HCT116 (cell line): ENCODE measurements around the gene GPRIN2. TPM values are rescaled to one million over a fixed set of nuclear protein-coding genes. Genes with fewer than 3 reads are reported as not detected.

Source experiments
- ATAC-seq: fragments of 200-7000 bp; cut with Tn5 transposase; 2 replicates; pipeline ENCODE4 v1.9.1; 2020; ENCODE audit warnings: mild to moderate bottlenecking, moderate library complexity
- BruUV-seq: library from RNA; stranded (reverse); fragments of 400-500 nt; replicated peaks from 2 replicates; lab custom pipeline; 2021; lab: Mats Ljungman, UMichigan
- CTCF ChIA-PET: fragments of 300-600 bp; sonication (Branson Sonifier 250); formaldehyde crosslinking; loops from one replicate; lab custom pipeline; 2021; ENCODE audit warnings: antibody characterized with exemption; lab: Charles Lee
- POLR2A ChIA-PET: fragments of 300-600, 350-600 bp; sonication (Branson Sonifier 250); formaldehyde crosslinking; loops from one replicate; lab custom pipeline; 2021; ENCODE audit warnings: antibody characterized with exemption; lab: Charles Lee
- RAD21 ChIA-PET, 2 experiments: fragments of 300-600 bp; sonication (Branson Sonifier 250); formaldehyde crosslinking; loops; one replicate each; lab custom pipeline; 2023; ENCODE audit warnings: low total read pairs in 2 of 2; ENCODE audit not compliant: uncharacterized antibody in 2 of 2, unreplicated experiment in 2 of 2, low non-redundant PET in 1 of 2; lab: Charles Lee
- DNase-seq: peaks from one replicate; pipeline ENCODE4 v3.0.0-alpha.2; 2010; ENCODE audit warnings: low read depth, low spot score
- H2AFZ ChIP-seq: fragments of 200-600 bp; shearing (Covaris generic), sonication (generic); 2 replicates; pipeline ENCODE4 v1.6.1; 2017; ENCODE audit warnings: low read depth, mixed run types, mixed read lengths, antibody characterized with exemption, low read length; ENCODE audit not compliant: poor library complexity, severe bottlenecking
- H3K27ac ChIP-seq: 2 replicates; pipeline ENCODE4 v1.5.1; 2012; ENCODE audit warnings: low read depth, low read length
- H3K27me3 ChIP-seq: fragments of 200-600 bp; sonication (generic); 2 replicates; pipeline ENCODE4 v1.6.1; 2016; ENCODE audit warnings: mixed run types, low read length, mixed read lengths; ENCODE audit not compliant: insufficient read depth
- H3K36me3 ChIP-seq, 2 experiments: fragments of 200-500 bp in 1 of 2; fragments of 200-600 bp in 1 of 2; sonication (Bioruptor generic) in 1 of 2; sonication (generic) in 1 of 2; 2 replicates each; pipeline versions ENCODE4 v1.5.1 to v1.6.1; 2014 to 2016; ENCODE audit warnings: low read length in 2 of 2, inconsistent platforms in 1 of 2, mixed read lengths in 1 of 2, mixed run types in 1 of 2; ENCODE audit not compliant: insufficient read depth in 2 of 2, control insufficient read depth in 1 of 2
- H3K4me1 ChIP-seq, 2 experiments: fragments of 200-600 bp in 1 of 2; sonication (generic) in 1 of 2; 2 replicates each; pipeline versions ENCODE4 v1.5.1 to v1.6.1; 2012 to 2017; ENCODE audit warnings: low read length in 2 of 2, inconsistent platforms in 1 of 2, mild to moderate bottlenecking in 1 of 2, mixed read lengths in 1 of 2, mixed run types in 1 of 2, moderate library complexity in 1 of 2; ENCODE audit not compliant: insufficient read depth in 2 of 2, control insufficient read depth in 1 of 2
- H3K4me2 ChIP-seq: fragments of 200-600 bp; sonication (generic); 2 replicates; pipeline ENCODE4 v1.6.1; 2017; ENCODE audit warnings: mixed run types, low read length, mixed read lengths
- H3K4me3 ChIP-seq, 2 experiments: fragments of 200-600 bp in 1 of 2; sonication (generic) in 1 of 2; replicated peaks in 1 of 2; 2 replicates each; pipeline ENCODE4 v1.5.1; 2011 to 2016; ENCODE audit warnings: low read length in 2 of 2, control low read depth in 1 of 2, low read depth in 1 of 2, mild to moderate bottlenecking in 1 of 2, mixed read lengths in 1 of 2, mixed run types in 1 of 2
- H3K79me2 ChIP-seq: fragments of 200-600 bp; sonication (generic); 2 replicates; pipeline ENCODE4 v1.6.1; 2017; ENCODE audit warnings: mild to moderate bottlenecking, mixed run types, low read length, moderate library complexity, mixed read lengths; ENCODE audit not compliant: insufficient read depth
- H3K9ac ChIP-seq: fragments of 200-600 bp; sonication (generic); 2 replicates; pipeline ENCODE4 v1.6.1; 2016; ENCODE audit warnings: low read length, mixed read lengths
- H3K9me2 ChIP-seq: fragments of 200-600 bp; sonication (generic), shearing (Covaris generic); 2 replicates; pipeline ENCODE4 v1.6.1; 2017; ENCODE audit warnings: mixed run types, mild to moderate bottlenecking, moderate library complexity; ENCODE audit not compliant: insufficient read depth
- H3K9me3 ChIP-seq, 2 experiments: fragments of 200-500 bp in 1 of 2; fragments of 200-600 bp in 1 of 2; sonication (Bioruptor generic) in 1 of 2; sonication (generic) in 1 of 2; 2 replicates each; pipeline ENCODE4 v1.6.1; 2014 to 2017; ENCODE audit warnings: low read length in 2 of 2, mixed read lengths in 2 of 2, inconsistent platforms in 1 of 2, low read depth in 1 of 2, mild to moderate bottlenecking in 1 of 2, mixed run types in 1 of 2, moderate library complexity in 1 of 2; ENCODE audit not compliant: control insufficient read depth in 1 of 2, insufficient read depth in 1 of 2
- H4K20me1 ChIP-seq: fragments of 200-600 bp; sonication (generic), shearing (Covaris generic); 2 replicates; pipeline ENCODE4 v1.6.1; 2017; ENCODE audit warnings: mixed run types, mild to moderate bottlenecking, moderate library complexity; ENCODE audit not compliant: insufficient read depth
- CBX3 ChIP-seq: IDR thresholded peaks from 2 replicates; pipeline ENCODE4 v1.6.1; 2012; ENCODE audit warnings: low read depth
- CEBPB ChIP-seq: IDR thresholded peaks from 2 replicates; pipeline ENCODE4 v1.6.1; 2012; ENCODE audit warnings: low read depth
- EGR1 ChIP-seq: IDR thresholded peaks from 2 replicates; pipeline ENCODE4 v1.6.1; 2012; ENCODE audit warnings: low read depth
- ELF1 ChIP-seq: IDR thresholded peaks from 2 replicates; pipeline ENCODE4 v1.6.1; 2012; ENCODE audit warnings: low read depth, borderline replicate concordance
- EZH2 ChIP-seq: fragments of 200-600 bp; sonication (generic); IDR thresholded peaks from 2 replicates; pipeline ENCODE4 v1.6.1; 2017; ENCODE audit warnings: antibody characterized with exemption, mixed run types
- FOSL1 ChIP-seq: IDR thresholded peaks from 2 replicates; pipeline ENCODE4 v1.6.1; 2012; ENCODE audit warnings: low read depth
- JUND ChIP-seq: IDR thresholded peaks from 2 replicates; pipeline ENCODE4 v1.6.1; 2012
- POLR2A ChIP-seq: IDR thresholded peaks from 2 replicates; pipeline ENCODE4 v1.7.0; 2011; ENCODE audit warnings: borderline replicate concordance; ENCODE audit not compliant: insufficient read depth, insufficient read length; ENCODE audit errors: extremely low read depth
- POLR2AphosphoS5 ChIP-seq: IDR thresholded peaks from 2 replicates; pipeline ENCODE4 v1.6.1; 2011; ENCODE audit warnings: mild to moderate bottlenecking, low read depth, low read length, moderate library complexity
- RAD21 ChIP-seq: IDR thresholded peaks from 2 replicates; pipeline ENCODE4 v1.6.1; 2012; ENCODE audit warnings: low read depth, mild to moderate bottlenecking
- SIN3A ChIP-seq: IDR thresholded peaks from 2 replicates; pipeline ENCODE4 v1.6.1; 2012; ENCODE audit warnings: low read depth
- SP1 ChIP-seq: IDR thresholded peaks from 2 replicates; pipeline ENCODE4 v1.6.1; 2012; ENCODE audit warnings: low read depth
- SRF ChIP-seq: IDR thresholded peaks from 2 replicates; pipeline ENCODE4 v1.6.1; 2012; ENCODE audit warnings: low read depth
- YY1 ChIP-seq: IDR thresholded peaks from 2 replicates; pipeline ENCODE4 v1.6.1; 2011; ENCODE audit warnings: low read length, low read depth, moderate library complexity, mild to moderate bottlenecking; ENCODE audit not compliant: insufficient replicate concordance; ENCODE audit errors: extremely low read depth
- ZFX ChIP-seq: fragments of 450-650 bp; IDR thresholded peaks from 2 replicates; pipeline ENCODE4 v1.6.1; 2017
- ZNF274 ChIP-seq: fragments of 200-500 bp; sonication (Bioruptor generic); IDR thresholded peaks from 2 replicates; pipeline ENCODE4 v1.6.1; 2014; ENCODE audit warnings: mild to moderate bottlenecking, low read depth, low read length, inconsistent platforms
- intact Hi-C: fragments of 100-400 bp; cut with micrococcal nuclease; formaldehyde crosslinking; loops from 2 replicates; pipeline ENCODE4 v1.10.0; 2022
- total RNA-seq: library from RNA; stranded (reverse); gene quantifications from one replicate; pipeline ENCODE4 v1.2.1, GENCODE V29; 2021; ENCODE audit not compliant: unreplicated experiment
- TF ChIP-seq, protein P1 (sequence below): IDR thresholded peaks from 2 replicates; pipeline ENCODE4 v1.6.1; 2012
- TF ChIP-seq, protein P2 (sequence below): IDR thresholded peaks from 2 replicates; pipeline ENCODE4 v1.6.1; 2012
- TF ChIP-seq, protein P3 (sequence below), 3 experiments: fragments of 200-600 bp in 1 of 3; sonication (generic) in 1 of 3; IDR thresholded peaks in 2 of 3; conservative IDR thresholded peaks in 1 of 3; 2 replicates each; pipeline ENCODE4 v1.5.1; 2012 to 2017; ENCODE audit warnings: low read depth in 2 of 3, low read length in 2 of 3, antibody characterized with exemption in 1 of 3, borderline replicate concordance in 1 of 3, control low read depth in 1 of 3, mild to moderate bottlenecking in 1 of 3, mixed read lengths in 1 of 3, mixed run types in 1 of 3, moderate library complexity in 1 of 3; ENCODE audit not compliant: insufficient read depth in 1 of 3
- TF ChIP-seq, protein P4 (sequence below): IDR thresholded peaks from 2 replicates; pipeline ENCODE4 v1.6.1; 2012; ENCODE audit warnings: low read depth

Gene GPRIN2
- total RNA-seq, 1 experiment from 2014 or later, result 1.7 TPM

DNA sequence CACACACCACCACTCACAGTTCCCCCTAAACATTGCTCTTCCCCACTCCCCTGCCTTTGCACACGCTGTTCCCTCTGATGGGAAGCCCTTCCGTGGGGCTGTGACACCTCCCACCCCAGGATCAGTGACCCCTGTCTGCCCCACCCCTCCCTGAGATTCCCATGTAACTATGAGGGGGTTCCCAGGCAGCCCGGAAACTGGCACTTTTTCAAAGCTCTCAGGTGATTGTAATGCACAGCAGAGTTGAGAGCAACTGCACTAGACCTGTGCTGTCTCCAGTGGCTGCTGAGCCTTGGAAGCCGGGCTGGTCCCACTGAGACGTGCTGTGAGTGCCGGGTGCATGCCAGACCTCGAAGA is 29.8 kb downstream of the GPRIN2 start:
- ChIA-PET CTCF (no interaction called here), POLR2A (no interaction called here), RAD21 (no interaction called here)
- H3K27ac ChIP-seq, result no peak overlapping the region
- BruUV-seq, result no TSS peak
- DNase-seq (no peak), ATAC-seq (no peak)
- peaks cover 29 to 45% of the 10 kb centered on the region in 2 experiments for H3K4me1 ChIP-seq
- H3K79me2 ChIP-seq, result no peaks in the 10 kb centered on the region
- H3K9me2 ChIP-seq, result no peaks in the 10 kb centered on the region
- no peaks in the 10 kb centered on the region for H3K36me3 ChIP-seq
- H3K4me2 ChIP-seq, result no peak overlapping the region
- H2AFZ ChIP-seq, result no peak overlapping the region
- intact Hi-C loops, result no loop called here
- H3K27me3 ChIP-seq, result no peaks in the 10 kb centered on the region
- no peak overlapping the region for H3K9ac ChIP-seq
- H4K20me1 ChIP-seq, result no peaks in the 10 kb centered on the region
- TF ChIP-seq ZNF274, result no peak
- TF ChIP-seq, protein P1, sequence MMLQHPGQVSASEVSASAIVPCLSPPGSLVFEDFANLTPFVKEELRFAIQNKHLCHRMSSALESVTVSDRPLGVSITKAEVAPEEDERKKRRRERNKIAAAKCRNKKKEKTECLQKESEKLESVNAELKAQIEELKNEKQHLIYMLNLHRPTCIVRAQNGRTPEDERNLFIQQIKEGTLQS, result no peak
- no peak for TF ChIP-seq JUND
- TF ChIP-seq EZH2, result no peak
- TF ChIP-seq FOSL1, result no peak
- no peak for TF ChIP-seq RAD21
- TF ChIP-seq YY1, result no peak
- no peak for TF ChIP-seq EGR1
- TF ChIP-seq, protein P2, sequence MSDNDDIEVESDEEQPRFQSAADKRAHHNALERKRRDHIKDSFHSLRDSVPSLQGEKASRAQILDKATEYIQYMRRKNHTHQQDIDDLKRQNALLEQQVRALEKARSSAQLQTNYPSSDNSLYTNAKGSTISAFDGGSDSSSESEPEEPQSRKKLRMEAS, result no peak
- TF ChIP-seq CBX3, result no peak
- no peak for TF ChIP-seq SP1
- no peak for TF ChIP-seq ZFX
- no peak for TF ChIP-seq POLR2A
- no peak for TF ChIP-seq CEBPB
- no peak for TF ChIP-seq POLR2AphosphoS5
- TF ChIP-seq SRF, result no peak
- no peak for TF ChIP-seq SIN3A
- TF ChIP-seq, protein P3, sequence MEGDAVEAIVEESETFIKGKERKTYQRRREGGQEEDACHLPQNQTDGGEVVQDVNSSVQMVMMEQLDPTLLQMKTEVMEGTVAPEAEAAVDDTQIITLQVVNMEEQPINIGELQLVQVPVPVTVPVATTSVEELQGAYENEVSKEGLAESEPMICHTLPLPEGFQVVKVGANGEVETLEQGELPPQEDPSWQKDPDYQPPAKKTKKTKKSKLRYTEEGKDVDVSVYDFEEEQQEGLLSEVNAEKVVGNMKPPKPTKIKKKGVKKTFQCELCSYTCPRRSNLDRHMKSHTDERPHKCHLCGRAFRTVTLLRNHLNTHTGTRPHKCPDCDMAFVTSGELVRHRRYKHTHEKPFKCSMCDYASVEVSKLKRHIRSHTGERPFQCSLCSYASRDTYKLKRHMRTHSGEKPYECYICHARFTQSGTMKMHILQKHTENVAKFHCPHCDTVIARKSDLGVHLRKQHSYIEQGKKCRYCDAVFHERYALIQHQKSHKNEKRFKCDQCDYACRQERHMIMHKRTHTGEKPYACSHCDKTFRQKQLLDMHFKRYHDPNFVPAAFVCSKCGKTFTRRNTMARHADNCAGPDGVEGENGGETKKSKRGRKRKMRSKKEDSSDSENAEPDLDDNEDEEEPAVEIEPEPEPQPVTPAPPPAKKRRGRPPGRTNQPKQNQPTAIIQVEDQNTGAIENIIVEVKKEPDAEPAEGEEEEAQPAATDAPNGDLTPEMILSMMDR (IDR thresholded peaks at IDR 0.05 in 2 of 3, conservative IDR thresholded peaks at IDR 0.05 in 1 of 3; ENCODE audit: borderline replicate concordance in 1 of 3, insufficient read depth in 1 of 3, low read depth in 2 of 3, low read length in 2 of 3), result no peak
- TF ChIP-seq, protein P4, sequence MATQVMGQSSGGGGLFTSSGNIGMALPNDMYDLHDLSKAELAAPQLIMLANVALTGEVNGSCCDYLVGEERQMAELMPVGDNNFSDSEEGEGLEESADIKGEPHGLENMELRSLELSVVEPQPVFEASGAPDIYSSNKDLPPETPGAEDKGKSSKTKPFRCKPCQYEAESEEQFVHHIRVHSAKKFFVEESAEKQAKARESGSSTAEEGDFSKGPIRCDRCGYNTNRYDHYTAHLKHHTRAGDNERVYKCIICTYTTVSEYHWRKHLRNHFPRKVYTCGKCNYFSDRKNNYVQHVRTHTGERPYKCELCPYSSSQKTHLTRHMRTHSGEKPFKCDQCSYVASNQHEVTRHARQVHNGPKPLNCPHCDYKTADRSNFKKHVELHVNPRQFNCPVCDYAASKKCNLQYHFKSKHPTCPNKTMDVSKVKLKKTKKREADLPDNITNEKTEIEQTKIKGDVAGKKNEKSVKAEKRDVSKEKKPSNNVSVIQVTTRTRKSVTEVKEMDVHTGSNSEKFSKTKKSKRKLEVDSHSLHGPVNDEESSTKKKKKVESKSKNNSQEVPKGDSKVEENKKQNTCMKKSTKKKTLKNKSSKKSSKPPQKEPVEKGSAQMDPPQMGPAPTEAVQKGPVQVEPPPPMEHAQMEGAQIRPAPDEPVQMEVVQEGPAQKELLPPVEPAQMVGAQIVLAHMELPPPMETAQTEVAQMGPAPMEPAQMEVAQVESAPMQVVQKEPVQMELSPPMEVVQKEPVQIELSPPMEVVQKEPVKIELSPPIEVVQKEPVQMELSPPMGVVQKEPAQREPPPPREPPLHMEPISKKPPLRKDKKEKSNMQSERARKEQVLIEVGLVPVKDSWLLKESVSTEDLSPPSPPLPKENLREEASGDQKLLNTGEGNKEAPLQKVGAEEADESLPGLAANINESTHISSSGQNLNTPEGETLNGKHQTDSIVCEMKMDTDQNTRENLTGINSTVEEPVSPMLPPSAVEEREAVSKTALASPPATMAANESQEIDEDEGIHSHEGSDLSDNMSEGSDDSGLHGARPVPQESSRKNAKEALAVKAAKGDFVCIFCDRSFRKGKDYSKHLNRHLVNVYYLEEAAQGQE, result no peak
- TF ChIP-seq ELF1, result no peak
- H3K4me3 ChIP-seq, result no peak overlapping the region
- H3K9me3 ChIP-seq, result peaks cover 0 to 4% of the 10 kb centered on the region in 2 experiments; a peak in 1 of 4 replicates
